Stimulated activated CD8-positive, alpha-beta memory T cell treated with anti-CD3 and anti-CD28 coated beads, Interleukin-12 subunit alpha, Interleukin-12 subunit beta, amount 100 ng/mL, for 24 hours (primary cell): ENCODE measurements around the gene RINT1.

Experiments
- DNase-seq: peaks from one replicate; pipeline ENCODE4 v3.0.0-alpha.2; 2020; ENCODE audit errors: extremely low read depth

RINT1 gene

DNA sequence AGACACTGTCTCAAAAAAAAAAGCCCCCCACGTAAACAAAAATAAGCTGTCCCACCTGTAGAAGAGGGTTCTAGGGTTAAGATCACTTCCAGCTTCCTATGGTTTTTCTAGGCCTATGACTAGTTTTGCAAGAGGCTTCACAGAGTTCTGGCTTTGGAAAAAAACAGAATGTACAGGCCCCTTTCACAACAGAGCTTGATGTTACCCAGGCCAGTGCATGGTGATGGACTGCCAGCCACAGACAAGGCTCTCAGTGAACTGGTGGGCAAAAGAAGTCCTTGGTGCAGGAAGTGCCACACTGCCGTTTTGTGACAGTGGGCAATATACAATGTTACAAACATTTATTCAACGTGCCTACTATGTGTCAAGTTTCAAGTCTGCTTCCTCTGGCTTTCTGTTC, 67.5 kb downstream of the RINT1 start:
- no peak for DNase-seq

DNA sequence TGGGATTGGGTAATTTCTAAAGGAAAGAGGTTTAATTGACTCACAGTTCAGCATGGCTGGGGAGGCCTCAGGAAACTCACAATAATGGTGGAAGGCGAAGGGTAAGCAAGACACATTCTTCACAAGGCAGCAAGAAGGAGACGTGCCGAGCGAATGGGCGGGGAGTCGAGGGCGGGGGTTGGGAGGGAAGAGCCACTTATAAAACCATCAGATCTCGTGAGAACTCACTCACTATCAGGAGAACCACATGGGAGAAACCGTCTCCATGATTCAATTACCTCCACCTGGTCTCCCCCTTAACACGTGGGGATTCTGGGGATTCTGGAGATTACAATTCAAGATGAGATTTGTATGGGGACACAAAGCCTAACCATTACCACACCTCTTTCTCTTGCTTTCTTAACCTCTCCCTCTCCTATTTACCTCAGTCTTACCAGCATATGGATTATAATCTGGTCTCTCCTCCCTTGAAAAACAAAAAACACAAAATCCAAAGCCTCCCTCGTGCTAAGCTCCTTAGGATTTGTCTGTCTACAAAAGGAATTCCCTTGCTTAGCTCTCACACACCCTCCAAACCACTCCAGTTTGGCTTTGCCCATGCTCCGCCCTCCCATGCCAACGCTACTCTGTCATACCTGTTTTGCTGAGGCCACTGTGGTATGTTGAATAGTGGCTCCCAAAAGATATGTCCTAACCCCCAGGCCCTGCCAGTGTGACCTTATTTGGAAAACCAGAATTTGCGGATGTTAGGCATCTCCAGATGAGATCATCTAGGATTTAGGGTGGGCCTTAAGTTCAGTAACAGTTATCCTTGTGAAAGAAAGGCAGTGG, 68.9 kb downstream of the RINT1 start:
- no peak for DNase-seq

DNA sequence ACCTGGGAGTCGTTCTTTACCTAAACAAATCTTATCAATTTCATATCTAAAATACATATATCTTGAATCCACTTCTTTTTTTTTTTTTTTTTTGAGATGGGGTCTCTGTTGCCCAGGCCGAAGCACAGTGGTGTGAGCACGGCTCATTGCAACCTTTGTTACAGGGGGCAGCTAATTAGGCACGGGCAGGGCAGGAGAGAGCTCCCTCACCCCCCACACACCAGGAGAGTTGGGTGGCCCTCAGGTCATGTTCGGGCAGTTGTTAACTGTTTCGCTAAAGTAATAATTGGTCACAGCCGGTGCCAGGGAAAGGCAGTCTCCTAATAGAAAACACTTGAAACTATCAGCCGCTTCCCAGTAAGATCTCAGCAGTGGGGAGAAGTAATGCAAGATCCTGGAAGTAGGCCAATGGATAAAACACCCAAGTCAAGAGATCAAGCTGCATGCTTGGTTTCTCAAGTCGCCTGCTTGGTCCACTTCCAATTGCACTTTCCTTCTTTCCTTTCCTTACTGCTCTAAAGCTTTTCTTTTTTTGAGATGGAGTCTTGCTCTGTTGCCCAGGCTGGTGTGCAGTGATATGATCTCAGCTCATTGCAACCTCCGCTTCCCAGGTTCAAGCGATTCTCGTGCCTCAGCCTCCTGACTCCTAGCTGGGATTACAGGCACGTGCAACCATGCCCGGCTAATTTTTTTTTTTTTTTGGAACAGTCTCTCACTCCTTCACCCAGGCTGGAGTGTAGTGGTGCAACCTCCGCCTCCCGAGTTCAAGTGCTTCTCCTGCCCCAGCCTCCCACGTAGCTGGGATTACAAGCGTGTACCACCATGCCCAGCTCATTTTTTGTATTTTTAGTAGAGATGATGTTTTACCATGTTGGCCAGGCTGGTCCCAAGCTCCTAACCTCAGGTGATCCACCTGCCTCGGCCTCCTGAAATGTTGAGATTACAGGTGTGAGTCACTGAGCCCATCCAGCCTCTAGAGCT, 70.6 kb downstream of the RINT1 start:
- DNase-seq: no peak

DNA sequence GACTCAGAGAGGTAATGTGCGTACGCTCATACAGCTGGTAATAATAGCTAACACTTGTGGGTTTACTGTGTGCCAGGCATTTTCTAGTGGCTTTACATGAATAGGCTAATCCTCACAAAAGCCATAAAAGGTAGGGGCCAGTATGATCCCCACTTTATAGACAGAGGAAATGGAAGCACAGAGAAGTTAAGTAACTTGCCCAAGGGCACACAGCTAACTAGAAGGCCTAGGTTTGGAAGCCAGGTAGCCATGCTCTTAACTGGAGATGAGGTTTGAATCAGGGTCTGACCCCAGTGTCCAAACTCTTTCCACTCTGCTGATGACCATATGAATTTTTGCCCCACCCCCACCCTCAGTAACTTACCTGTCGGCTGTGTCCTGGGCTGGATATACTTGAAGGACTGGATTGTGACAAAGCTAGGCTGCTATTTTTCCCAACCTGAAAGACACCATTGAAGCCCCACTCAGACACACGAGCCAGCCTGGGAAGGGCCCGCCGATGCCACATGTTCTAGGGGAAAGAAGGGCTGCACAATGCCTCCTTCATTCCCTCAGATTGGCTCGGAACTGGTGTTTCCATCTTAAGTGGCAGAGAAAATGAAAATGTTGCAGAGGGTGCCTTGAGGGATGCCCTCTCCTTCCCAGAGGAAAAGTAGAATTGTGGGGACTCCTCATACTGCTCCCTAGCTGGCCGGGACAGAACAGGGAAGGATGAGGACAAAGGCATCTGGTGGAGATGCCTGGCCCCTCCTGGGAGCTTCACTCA, 78.3 kb downstream of the RINT1 start:
- no peak for DNase-seq

DNA sequence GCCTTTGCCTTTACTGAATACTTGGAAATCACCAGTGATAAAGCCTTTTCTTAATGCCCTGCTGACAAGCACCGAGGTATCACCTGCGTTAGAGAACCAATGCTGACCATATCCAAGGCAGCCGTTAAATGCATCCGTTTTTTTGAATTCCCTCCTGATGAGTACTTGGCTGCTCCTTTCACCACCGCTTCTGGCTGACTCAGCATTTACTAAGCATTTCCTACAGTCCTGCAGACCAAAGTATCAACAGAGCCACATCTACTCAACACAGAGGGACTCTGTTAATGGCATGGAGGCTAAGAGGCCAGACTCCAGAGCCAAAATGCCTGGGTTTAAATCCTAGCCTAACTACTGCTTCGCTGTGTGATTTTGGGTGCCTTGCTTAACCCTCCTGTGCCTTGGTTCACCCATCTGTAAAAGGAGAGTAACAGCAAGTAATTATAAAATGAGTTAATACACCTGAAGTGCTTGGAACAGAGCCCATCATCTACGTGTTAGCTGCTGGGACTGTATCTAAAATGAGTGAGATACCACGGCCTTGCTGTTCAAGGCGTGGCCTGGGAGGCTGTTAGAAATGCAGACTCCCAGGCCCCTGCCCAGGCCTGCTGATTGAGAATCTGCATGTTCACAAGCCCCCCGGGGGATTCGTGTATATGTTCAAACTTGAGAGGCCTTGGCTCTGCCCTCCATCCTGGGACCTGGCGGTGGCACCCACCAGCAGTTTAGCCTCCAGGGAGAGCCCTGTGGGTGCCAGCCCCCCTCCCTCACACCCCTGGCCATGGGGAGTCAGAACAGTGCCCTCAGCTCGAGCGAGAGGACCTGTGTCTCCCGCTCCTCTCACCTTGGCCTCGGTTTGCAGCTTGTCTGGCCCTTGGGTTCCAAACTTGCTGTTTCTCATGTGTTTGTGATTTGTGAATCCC, 80.1 kb downstream of the RINT1 start:
- no peak for DNase-seq

DNA sequence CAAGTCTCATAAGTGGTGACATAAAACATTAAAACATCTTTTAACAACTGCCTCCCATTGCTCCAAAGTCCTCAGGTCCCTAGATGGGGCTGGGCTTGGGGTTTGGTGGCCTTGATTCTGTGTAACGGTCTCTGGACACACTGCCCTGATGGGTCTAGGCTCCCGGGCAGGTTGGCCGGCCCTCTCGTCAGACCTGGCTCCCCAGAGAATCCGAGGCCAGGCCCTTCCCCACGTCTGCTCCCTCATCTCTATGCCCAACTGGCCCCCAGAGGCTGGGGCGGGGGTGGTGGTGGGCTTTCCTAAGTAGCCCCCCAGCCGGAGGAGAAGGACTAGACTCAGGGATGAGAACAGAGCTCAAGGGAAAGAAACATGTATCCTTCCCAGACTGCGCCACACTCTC, 80.8 kb downstream of the RINT1 start:
- DNase-seq: no peak

DNA sequence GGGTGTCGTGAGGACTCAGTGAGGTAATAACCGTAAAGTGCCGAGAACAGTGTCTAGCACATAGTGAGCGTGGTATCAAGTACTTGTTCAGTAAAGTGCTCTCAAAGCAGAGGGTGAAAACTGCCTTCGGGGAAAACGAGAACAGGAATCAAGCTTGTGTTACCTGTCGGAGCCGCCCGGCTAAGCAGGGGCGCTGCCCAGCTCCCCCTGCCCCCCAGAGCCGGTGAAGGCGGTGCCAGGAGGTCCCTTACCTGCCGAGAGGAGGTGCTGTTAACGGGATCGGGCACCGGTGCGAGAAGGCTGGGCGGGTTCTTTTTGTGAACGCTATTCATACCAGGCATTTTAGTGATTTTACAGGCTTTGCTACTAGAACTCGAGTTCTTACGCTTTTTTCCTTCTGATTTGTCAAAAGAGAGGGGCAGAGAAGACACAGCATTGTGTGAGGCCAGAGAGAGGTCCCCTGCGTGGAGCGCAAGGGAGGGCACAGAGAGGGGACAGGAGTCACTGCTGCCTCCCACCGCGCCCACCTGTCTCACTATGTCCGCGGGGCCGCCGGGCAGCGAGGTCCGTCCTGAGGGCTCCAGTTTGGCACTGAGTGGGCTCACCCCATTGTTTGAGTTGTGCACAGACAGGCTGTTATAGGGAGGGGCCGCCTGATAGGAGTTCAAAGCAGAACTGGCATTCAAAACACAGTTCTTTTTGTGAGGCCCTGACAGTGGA, 81.8 kb downstream of the RINT1 start:
- no peak for DNase-seq

DNA sequence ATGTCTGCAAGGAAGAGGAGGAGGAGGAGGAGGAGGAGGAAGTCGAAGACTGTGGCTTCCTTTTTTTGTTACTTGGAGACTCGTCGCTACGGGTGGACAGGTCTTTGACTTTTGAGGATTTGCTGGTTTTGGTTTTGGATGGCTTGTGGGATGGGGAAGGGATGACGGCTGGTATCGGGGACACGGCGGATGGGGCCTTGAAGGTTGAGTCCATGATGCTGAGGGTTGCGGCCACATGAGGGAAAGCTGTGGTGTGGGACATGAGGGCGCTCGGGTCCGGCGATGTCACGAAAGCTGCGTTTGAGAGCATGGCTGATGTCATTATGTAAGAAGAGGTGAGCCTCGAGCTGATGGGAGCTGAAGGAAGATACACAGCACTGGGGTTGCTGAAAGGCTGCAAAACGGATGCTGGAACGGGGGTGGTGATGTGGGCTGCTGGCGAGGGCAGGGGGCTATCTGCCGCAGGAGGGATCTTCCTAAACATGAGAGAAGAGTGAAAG, 82.4 kb downstream of the RINT1 start:
- no peak for DNase-seq
